Astrocyte (in vitro differentiated cells and primary cell): ENCODE measurements around the gene MEIOSIN. TPM values are rescaled to one million over a fixed set of nuclear protein-coding genes. Genes with fewer than 3 reads are reported as not detected.
A peak's percentile ranks its signal among the peaks of the same experiment; 100 is the strongest.

Experiments used
- DNase-seq: peaks from one replicate; pipeline ENCODE4 v3.0.0-alpha.2; 2010; ENCODE audit warnings: low read depth
- FAIRE-seq: peaks from 2 replicates; lab custom pipeline; 2011; peaks lifted over from hg19 to GRCh38; lab: Jason Lieb, UNC
- H2AFZ ChIP-seq: 2 replicates; pipeline ENCODE4 v1.6.0; 2012; ENCODE audit warnings: low read depth, low read length, inconsistent platforms
- H3K27ac ChIP-seq: 2 replicates; pipeline ENCODE4 v1.5.1; 2011; ENCODE audit warnings: low read depth, low read length, inconsistent platforms
- H3K27me3 ChIP-seq: 2 replicates; pipeline ENCODE4 v1.6.0; 2011; ENCODE audit warnings: low read length, inconsistent platforms; ENCODE audit not compliant: insufficient read depth
- H3K36me3 ChIP-seq: 2 replicates; pipeline ENCODE4 v1.5.1; 2011; ENCODE audit warnings: low read length, inconsistent platforms; ENCODE audit not compliant: insufficient read depth
- H3K4me1 ChIP-seq: 2 replicates; pipeline ENCODE4 v1.5.1; 2011; ENCODE audit warnings: low read length, inconsistent platforms; ENCODE audit not compliant: insufficient read depth
- H3K4me2 ChIP-seq: 2 replicates; pipeline ENCODE4 v1.6.0; 2012; ENCODE audit warnings: low read length, inconsistent platforms
- H3K4me3 ChIP-seq: 2 replicates; pipeline ENCODE4 v1.5.1; 2011; ENCODE audit warnings: low read depth, mild to moderate bottlenecking, low read length, inconsistent platforms; ENCODE audit not compliant: insufficient read depth
- H3K79me2 ChIP-seq: 2 replicates; pipeline ENCODE4 v1.6.0; 2012; ENCODE audit warnings: mild to moderate bottlenecking, low read length, inconsistent platforms; ENCODE audit not compliant: insufficient read depth
- H3K9ac ChIP-seq: 2 replicates; pipeline ENCODE4 v1.6.0; 2012; ENCODE audit warnings: mild to moderate bottlenecking, low read length, inconsistent platforms
- H3K9me3 ChIP-seq: 2 replicates; pipeline ENCODE4 v1.5.1; 2012; ENCODE audit warnings: low read depth, mild to moderate bottlenecking, low read length, inconsistent platforms; ENCODE audit not compliant: insufficient read depth
- H4K20me1 ChIP-seq: 2 replicates; pipeline ENCODE4 v1.6.0; 2012; ENCODE audit warnings: low read length, inconsistent platforms; ENCODE audit not compliant: insufficient read depth
- H3K27ac Mint-ChIP-seq: one replicate; pipeline ENCODE4 v1.8.0; 2021; ENCODE audit warnings: mild to moderate bottlenecking, mixed read lengths; ENCODE audit not compliant: unreplicated experiment
- H3K27me3 Mint-ChIP-seq: one replicate; pipeline ENCODE4 v1.8.0; 2021; ENCODE audit warnings: low read depth, mixed read lengths; ENCODE audit not compliant: unreplicated experiment
- H3K36me3 Mint-ChIP-seq: one replicate; pipeline ENCODE4 v1.8.0; 2021; ENCODE audit warnings: low read depth, mixed read lengths; ENCODE audit not compliant: unreplicated experiment
- H3K4me1 Mint-ChIP-seq: one replicate; pipeline ENCODE4 v1.8.0; 2021; ENCODE audit warnings: low read depth, mixed read lengths; ENCODE audit not compliant: unreplicated experiment
- H3K4me3 Mint-ChIP-seq: one replicate; pipeline ENCODE4 v1.8.0; 2021; ENCODE audit warnings: mild to moderate bottlenecking, moderate library complexity, mixed read lengths; ENCODE audit not compliant: unreplicated experiment
- H3K9me3 Mint-ChIP-seq: one replicate; pipeline ENCODE4 v1.8.0; 2021; ENCODE audit warnings: mild to moderate bottlenecking, mixed read lengths; ENCODE audit not compliant: unreplicated experiment
- CTCF ChIP-seq: IDR thresholded peaks from 2 replicates; pipeline ENCODE4 v1.5.1; 2011; ENCODE audit warnings: low read depth, mild to moderate bottlenecking, inconsistent platforms, low read length, moderate library complexity; ENCODE audit not compliant: insufficient read depth
- EZH2 ChIP-seq: IDR thresholded peaks from 2 replicates; pipeline ENCODE4 v1.6.1; 2012; ENCODE audit warnings: mild to moderate bottlenecking, low read length, inconsistent platforms; ENCODE audit not compliant: insufficient read depth
- total RNA-seq: library from RNA; stranded (reverse); gene quantifications from 2 replicates; pipeline ENCODE4 v1.2.1, GENCODE V29; 2021

Gene MEIOSIN
- total RNA-seq, 1 donor from 2014 or later = not detected

GRCh38 chr19:45784096-45784495 lies 50.9 kb downstream of the MEIOSIN start:
- peaks cover 21% of the 10 kb centered on the region for H3K4me1 Mint-ChIP-seq
- no peaks in the 10 kb centered on the region for H3K9me3 ChIP-seq
- H3K27me3 ChIP-seq = no peaks in the 10 kb centered on the region
- peaks cover 16% of the 10 kb centered on the region for H3K36me3 Mint-ChIP-seq
- H3K4me3 Mint-ChIP-seq = no peak overlapping the region
- H3K79me2 ChIP-seq = peaks cover 44% of the 10 kb centered on the region
- H4K20me1 ChIP-seq = peaks cover 78% of the 10 kb centered on the region
- no peaks in the 10 kb centered on the region for H3K9me3 Mint-ChIP-seq
- H3K4me2 ChIP-seq = peak overlapping the region; percentile 70
- no peak overlapping the region for H2AFZ ChIP-seq
- FAIRE-seq = no peak
- no peak overlapping the region for H3K4me3 ChIP-seq
- TF ChIP-seq EZH2 = no peak
- H3K27ac Mint-ChIP-seq = peak overlapping the region; percentile 89
- H3K9ac ChIP-seq = no peak overlapping the region
- H3K27me3 Mint-ChIP-seq = no peaks in the 10 kb centered on the region
- no peak overlapping the region for H3K27ac ChIP-seq
- DNase-seq = no peak
- peaks cover 18% of the 10 kb centered on the region for H3K36me3 ChIP-seq
- peaks cover 21% of the 10 kb centered on the region for H3K4me1 ChIP-seq

DNA sequence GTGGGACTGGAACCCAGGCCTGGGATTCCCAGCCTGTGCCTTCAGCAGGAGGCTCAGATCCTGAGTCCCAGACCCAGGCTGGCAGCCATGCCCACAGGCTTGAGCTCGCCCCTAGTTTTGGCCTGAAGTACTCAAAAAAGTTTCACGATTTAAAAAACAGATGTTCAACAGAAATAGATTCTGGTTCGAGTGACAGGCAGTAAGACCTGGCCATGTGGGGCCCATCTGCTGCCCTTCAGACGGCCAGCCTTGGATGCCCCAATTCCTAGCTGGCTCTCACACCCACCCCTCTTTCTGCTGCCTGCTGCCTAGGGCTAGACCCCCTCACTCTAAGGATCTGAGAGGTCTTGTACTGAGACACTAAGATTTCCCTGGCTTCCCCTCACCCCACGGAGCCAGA lies 51.9 kb downstream of the MEIOSIN start:
- peaks cover 17% of the 10 kb centered on the region for H3K4me1 Mint-ChIP-seq
- TF ChIP-seq CTCF = no peak
- TF ChIP-seq EZH2 = no peak

DNA sequence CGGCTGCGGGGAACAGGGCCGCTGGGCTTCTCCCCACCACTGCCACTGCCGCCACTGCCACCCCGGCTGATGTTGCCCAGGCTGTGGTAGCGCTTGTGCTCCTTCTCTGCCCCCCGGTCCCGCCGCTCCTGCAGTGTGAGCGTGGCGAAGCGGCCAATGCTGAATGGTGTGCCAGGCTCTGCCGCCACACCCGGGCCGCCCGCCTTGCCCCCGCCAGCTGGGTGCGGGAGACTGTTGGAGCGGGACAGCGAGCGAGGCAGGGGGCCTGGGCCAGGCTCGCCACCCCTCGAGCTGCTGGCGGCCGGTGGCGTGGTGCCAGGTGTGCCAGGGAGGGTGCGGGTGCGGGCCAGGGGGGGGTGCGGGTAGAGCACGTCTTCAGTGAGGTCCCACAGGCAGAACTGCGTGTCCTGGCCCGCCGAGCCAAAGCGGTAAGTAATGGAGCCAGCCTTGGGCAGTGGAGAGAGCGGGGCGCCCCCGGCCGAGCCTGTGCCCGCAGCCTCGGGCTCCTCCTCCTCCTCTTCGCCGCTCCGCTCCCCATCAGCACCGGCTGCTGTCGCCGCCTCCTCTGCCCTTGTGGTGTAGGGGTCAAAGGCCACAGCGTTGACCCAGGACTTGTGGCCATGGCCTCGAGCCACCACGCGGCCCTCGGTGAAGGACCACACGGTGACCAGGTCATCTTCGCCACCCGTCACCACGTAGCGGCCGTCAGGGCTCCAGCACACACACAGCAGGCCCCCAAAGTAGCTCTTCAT lies 52.7 kb downstream of the MEIOSIN start:
- peaks cover 21% of the 10 kb centered on the region for H3K4me1 ChIP-seq
- Mint-ChIP-seq H3K4me1 (peaks cover 18% of the 10 kb centered on the region), H3K27ac (no peak overlapping the region), H3K9me3 (no peaks in the 10 kb centered on the region), H3K36me3 (peaks cover 17% of the 10 kb centered on the region), H3K4me3 (no peak overlapping the region), H3K27me3 (no peaks in the 10 kb centered on the region)
- H3K4me2 ChIP-seq = no peak overlapping the region
- DNase-seq (no peak), FAIRE-seq (no peak)
- no peak overlapping the region for H3K27ac ChIP-seq
- H3K9me3 ChIP-seq = no peaks in the 10 kb centered on the region
- H2AFZ ChIP-seq = no peak overlapping the region
- H4K20me1 ChIP-seq = peaks cover 71% of the 10 kb centered on the region
- no peak for TF ChIP-seq CTCF
- no peak for TF ChIP-seq EZH2
- H3K9ac ChIP-seq = no peak overlapping the region
- peaks cover 23% of the 10 kb centered on the region for H3K36me3 ChIP-seq
- H3K27me3 ChIP-seq = no peaks in the 10 kb centered on the region
- H3K4me3 ChIP-seq = no peak overlapping the region
- H3K79me2 ChIP-seq = peaks cover 55% of the 10 kb centered on the region

More for the DNA sequence above, 51.9 kb downstream of the MEIOSIN start:
- Histone ChIP-seq H3K27ac (no peak overlapping the region), H4K20me1 (peaks cover 75% of the 10 kb centered on the region), H3K4me3 (no peak overlapping the region), H3K36me3 (peaks cover 23% of the 10 kb centered on the region), H3K27me3 (no peaks in the 10 kb centered on the region), H3K79me2 (peaks cover 49% of the 10 kb centered on the region), H3K9ac (no peak overlapping the region), H3K4me2 (no peak overlapping the region), H3K4me1 (peaks cover 21% of the 10 kb centered on the region), H2AFZ (no peak overlapping the region), H3K9me3 (no peaks in the 10 kb centered on the region)
- Mint-ChIP-seq H3K4me3 (peak overlapping the region; percentile 34), H3K36me3 (peaks cover 15% of the 10 kb centered on the region), H3K27me3 (no peaks in the 10 kb centered on the region), H3K27ac (no peak overlapping the region), H3K9me3 (no peaks in the 10 kb centered on the region)
- no peak for DNase-seq
- no peak for FAIRE-seq
